ENCODE measurements around the gene FMN1. TPM values are rescaled to one million over a fixed set of nuclear protein-coding genes. Genes with fewer than 3 reads are reported as not detected.

The FMN1 gene
- total and polyA plus RNA-seq, 2 of the 8 experiments (the other 6 are each of a cell fraction or from before 2014, with no cell fraction given) = 0.27 to 3.7 TPM

- CTCF ChIA-PET (ENCODE audit: partially characterized antibody) = interaction anchor here (1.0 to 2.1 kb wide), 2 partner anchors 11 to 99 kb away, joined by 3 to 9 read pairs; no protein-coding TSS in a partner anchor
- DNase-seq (ENCODE audit: low read depth in 1 of 2, low spot score in 2 of 2) (no peak), FAIRE-seq (no peak)
- no peak overlapping the region for H2BK5ac ChIP-seq (ENCODE audit: low read depth, low read length)
- no peak overlapping the region for H3K14ac ChIP-seq (ENCODE audit: insufficient read length)
- no peaks in the 10 kb centered on the region for H3K27me3 ChIP-seq (replicated peaks in 1 of 4; ENCODE audit: control insufficient read depth in 3 of 4, extremely low read depth in 1 of 4, insufficient read depth in 3 of 4, low read length in 3 of 4)
- H3K23me2 ChIP-seq (ENCODE audit: low read depth, low read length) = no peaks in the 10 kb centered on the region
- H3K36me3 ChIP-seq (ENCODE audit: control insufficient read depth in 2 of 4, insufficient read depth in 4 of 4, low read length in 3 of 4) = no peaks in the 10 kb centered on the region
- H4K5ac ChIP-seq (ENCODE audit: insufficient read length, low read depth, low read length) = no peak overlapping the region
- POLR2A ChIA-PET (ENCODE audit: partially characterized antibody) = interaction anchor here (1.0 kb wide), 1 partner anchor 24 kb away, joined by 4 read pairs; no protein-coding TSS in a partner anchor
- H3K56ac ChIP-seq (replicated peaks; ENCODE audit: insufficient read length, low read depth, low read length) = no peak overlapping the region
- no peak overlapping the region for H4K91ac ChIP-seq (replicated peaks; ENCODE audit: insufficient read length, low read length)
- no peak overlapping the region for H3K4me3 ChIP-seq (ENCODE audit: extremely low read depth in 1 of 4, insufficient read depth in 2 of 4, low read depth in 3 of 4, low read length in 4 of 4)
- no peak overlapping the region for H2BK120ac ChIP-seq (replicated peaks; ENCODE audit: low read depth, low read length)
- no peak overlapping the region for H2AK5ac ChIP-seq (ENCODE audit: low read depth, low read length)
- no peak overlapping the region for H2AFZ ChIP-seq (ENCODE audit: low read length)
- H3K27ac ChIP-seq (ENCODE audit: low read depth, low read length) = no peak overlapping the region
- H3K4me1 ChIP-seq (replicated peaks in 1 of 4; ENCODE audit: control insufficient read depth in 3 of 4, insufficient read depth in 4 of 4, low read length in 3 of 4) = no peaks in the 10 kb centered on the region
- H4K20me1 ChIP-seq (replicated peaks in 1 of 2; ENCODE audit: control insufficient read depth in 1 of 2, insufficient read depth in 2 of 2, low read length in 2 of 2) = no peaks in the 10 kb centered on the region
- no peak overlapping the region for H3K4me2 ChIP-seq (ENCODE audit: insufficient read depth in 1 of 2, low read depth in 2 of 2, low read length in 2 of 2)
- H3K9me3 ChIP-seq (ENCODE audit: insufficient read depth in 2 of 2, low read depth in 1 of 2, low read length in 1 of 2) = no peaks in the 10 kb centered on the region
- H2BK15ac ChIP-seq (ENCODE audit: low read length) = no peak overlapping the region
- no peak overlapping the region for H2BK12ac ChIP-seq (ENCODE audit: low read depth, low read length)
- H3K18ac ChIP-seq (ENCODE audit: extremely low read depth, low read length) = no peak overlapping the region
- H3K9ac ChIP-seq (replicated peaks in 1 of 4; ENCODE audit: extremely low read depth in 1 of 4, low read depth in 3 of 4, low read length in 3 of 4) = no peak overlapping the region
- H3K23ac ChIP-seq (ENCODE audit: insufficient read length) = no peak overlapping the region
- no peaks in the 10 kb centered on the region for H3K79me1 ChIP-seq (ENCODE audit: low read depth, low read length)
- 86% methylated on average over 2 of the region's 2 CpGs; no CpG with 5 or more reads in 1 of the 2 experiments for WGBS, 2 experiments (ENCODE audit: extremely low coverage in 1 of 2, insufficient coverage in 1 of 2, insufficient read length in 1 of 2, insufficient replicate concordance in 2 of 2, low coverage in 1 of 2, low lambda C conversion rate in 2 of 2, missing lambda C conversion rate in 1 of 2)
- H3K79me2 ChIP-seq (ENCODE audit: control insufficient read depth in 1 of 2, insufficient read depth in 2 of 2, low read length in 2 of 2) = no peaks in the 10 kb centered on the region
- no peak overlapping the region for H3K4ac ChIP-seq (replicated peaks; ENCODE audit: insufficient read length, low read depth, low read length)
- no peak overlapping the region for H2BK20ac ChIP-seq (ENCODE audit: low read length)
- H4K8ac ChIP-seq (ENCODE audit: extremely low read depth, insufficient read depth, low read length) = no peak overlapping the region
- TF ChIP-seq BCL11A (IDR thresholded peaks at IDR 0.05; ENCODE audit: low read depth in 2 of 2, low read length in 2 of 2) (no peak), TAF7 (optimal IDR thresholded peaks at IDR 0.05; ENCODE audit: borderline replicate concordance, low read depth, low read length) (no peak), SRF (IDR thresholded peaks at IDR 0.05; ENCODE audit: low read depth, low read length) (no peak), E2F6 (IDR thresholded peaks at IDR 0.05) (no peak), JUND (IDR thresholded peaks at IDR 0.05; ENCODE audit: low read length) (no peak), CHD1 (IDR thresholded peaks at IDR 0.05; ENCODE audit: low read depth, low read length) (no peak), NANOG (IDR thresholded peaks at IDR 0.05; ENCODE audit: insufficient read depth, low read depth, low read length, poor library complexity, severe bottlenecking) (no peak), CHD2 (IDR thresholded peaks at IDR 0.05; ENCODE audit: low read length) (no peak), CEBPB (IDR thresholded peaks at IDR 0.05; ENCODE audit: low read depth, low read length) (no peak), CBX5 (IDR thresholded peaks at IDR 0.05; ENCODE audit: low read depth, low read length) (no peak), HDAC6 (IDR thresholded peaks at IDR 0.05; ENCODE audit: low read depth, low read length) (no peak), TBP (IDR thresholded peaks at IDR 0.05; ENCODE audit: low read depth, low read length) (no peak), NRF1 (IDR thresholded peaks at IDR 0.05; ENCODE audit: low read depth, low read length) (no peak), EZH2 (IDR thresholded peaks at IDR 0.05; ENCODE audit: low read depth, low read length, severe bottlenecking) (no peak), RFX5 (IDR thresholded peaks at IDR 0.05; ENCODE audit: borderline replicate concordance, low read depth, low read length) (no peak)
These were observed 252.1 kb downstream of the FMN1 start for GRCh38 chr15:32942401-32942841.
